IMR-90 (cell line): Measurements from ENCODE around the gene SMARCA2. TPM values are rescaled to one million over a fixed set of nuclear protein-coding genes. Genes with fewer than 3 reads are reported as not detected.

ENCODE experiments used
- ATAC-seq: fragments of 200-7000 bp; cut with Tn5 transposase; 2 replicates; pipeline ENCODE4 v1.9.1; 2020; ENCODE audit warnings: low read depth, mild to moderate bottlenecking, moderate library complexity
- BruUV-seq: library from RNA; stranded (reverse); fragments of 400-500 nt; replicated peaks from 2 replicates; lab custom pipeline; 2021; lab: Mats Ljungman, UMichigan
- CTCF ChIA-PET: fragments of 300-600 bp; formaldehyde crosslinking; extraction: SDS; loops from one replicate; lab custom pipeline; 2021; ENCODE audit warnings: antibody characterized with exemption; lab: Yijun Ruan, JAX
- POLR2A ChIA-PET: fragments of 300-600 bp; sonication (Branson Sonifier 250); formaldehyde crosslinking; loops from one replicate; lab custom pipeline; 2022; ENCODE audit warnings: antibody characterized with exemption; ENCODE audit not compliant: unreplicated experiment; lab: Charles Lee
- DNase-seq: peaks from one replicate; pipeline ENCODE4 v3.0.0; 2013
- H2AFZ ChIP-seq: replicated peaks from 2 replicates; pipeline ENCODE3; 2013; ENCODE audit warnings: low read length, mild to moderate bottlenecking; ENCODE audit not compliant: poor library complexity
- H2AK5ac ChIP-seq: 2 replicates; pipeline ENCODE4 v1.6.1; 2013; ENCODE audit warnings: low read depth, low read length, inconsistent platforms
- H2AK9ac ChIP-seq: replicated peaks from 2 replicates; pipeline ENCODE3; 2013; ENCODE audit warnings: mild to moderate bottlenecking, low read depth, low read length, moderate library complexity; ENCODE audit not compliant: poor library complexity
- H2BK120ac ChIP-seq: 2 replicates; pipeline ENCODE4 v1.6.1; 2013; ENCODE audit warnings: low read depth, low read length, inconsistent platforms
- H2BK15ac ChIP-seq: 3 replicates; pipeline ENCODE4 v1.6.1; 2013; ENCODE audit warnings: low read depth, low read length, inconsistent platforms
- H2BK20ac ChIP-seq: 2 replicates; pipeline ENCODE4 v1.6.1; 2013; ENCODE audit warnings: low read depth, mild to moderate bottlenecking, inconsistent platforms, low read length, moderate library complexity
- H2BK5ac ChIP-seq: 2 replicates; pipeline ENCODE4 v1.6.1; 2013; ENCODE audit warnings: mild to moderate bottlenecking, low read depth, low read length, inconsistent platforms; ENCODE audit not compliant: poor library complexity, severe bottlenecking
- H3K14ac ChIP-seq: replicated peaks from 2 replicates; pipeline ENCODE4 v1.6.1; 2013; ENCODE audit warnings: low read depth, low read length, inconsistent platforms
- H3K18ac ChIP-seq: 2 replicates; pipeline ENCODE4 v1.6.1; 2013; ENCODE audit warnings: low read depth, low read length, control low read depth
- H3K23ac ChIP-seq: 2 replicates; pipeline ENCODE4 v1.6.1; 2013; ENCODE audit warnings: low read depth, low read length, inconsistent platforms
- H3K27ac ChIP-seq: 2 replicates; pipeline ENCODE4 v1.5.1; 2013; ENCODE audit warnings: mild to moderate bottlenecking, control low read depth, low read length; ENCODE audit not compliant: insufficient read depth
- H3K27me3 ChIP-seq: 2 replicates; pipeline ENCODE4 v1.6.1; 2013; ENCODE audit warnings: low read length; ENCODE audit not compliant: control insufficient read depth, insufficient read depth
- H3K36me3 ChIP-seq: 2 replicates; pipeline ENCODE4 v1.6.1; 2013; ENCODE audit warnings: low read length, mixed read lengths; ENCODE audit not compliant: control insufficient read depth, insufficient read depth
- H3K4ac ChIP-seq: 2 replicates; pipeline ENCODE4 v1.6.1; 2013; ENCODE audit warnings: low read depth, low read length, inconsistent platforms
- H3K4me1 ChIP-seq: 2 replicates; pipeline ENCODE4 v1.6.1; 2013; ENCODE audit warnings: low read length, mixed read lengths; ENCODE audit not compliant: control insufficient read depth, insufficient read depth
- H3K4me2 ChIP-seq: 2 replicates; pipeline ENCODE4 v1.6.1; 2013; ENCODE audit warnings: low read depth, mild to moderate bottlenecking, control low read depth, low read length, moderate library complexity
- H3K4me3 ChIP-seq: 2 replicates; pipeline ENCODE4 v1.5.1; 2013; ENCODE audit warnings: low read depth, mild to moderate bottlenecking, control low read depth, low read length, moderate library complexity; ENCODE audit not compliant: insufficient read depth
- H3K56ac ChIP-seq: 2 replicates; pipeline ENCODE4 v1.6.1; 2013; ENCODE audit warnings: low read length, inconsistent platforms; ENCODE audit not compliant: insufficient read depth; ENCODE audit errors: extremely low read depth
- H3K79me1 ChIP-seq, 2 experiments: 2 replicates each; pipeline ENCODE4 v1.6.1; 2013; ENCODE audit warnings: low read length in 2 of 2, inconsistent platforms in 1 of 2, low read depth in 1 of 2
- H3K9ac ChIP-seq: 2 replicates; pipeline ENCODE4 v1.6.1; 2013; ENCODE audit warnings: low read depth, low read length, control low read depth
- H3K9me1 ChIP-seq: 2 replicates; pipeline ENCODE4 v1.6.1; 2013; ENCODE audit warnings: low read length, inconsistent platforms; ENCODE audit not compliant: insufficient read depth
- H3K9me3 ChIP-seq: 2 replicates; pipeline ENCODE4 v1.6.1; 2013; ENCODE audit warnings: low read length; ENCODE audit not compliant: control insufficient read depth, insufficient read depth
- H4K20me1 ChIP-seq: 2 replicates; pipeline ENCODE4 v1.6.1; 2013; ENCODE audit warnings: low read length, inconsistent platforms; ENCODE audit not compliant: insufficient read depth
- H4K5ac ChIP-seq: 2 replicates; pipeline ENCODE4 v1.6.1; 2013; ENCODE audit warnings: mild to moderate bottlenecking, low read depth, low read length, control low read depth
- H4K8ac ChIP-seq, 2 experiments: 2 replicates each; pipeline ENCODE4 v1.6.1; 2013; ENCODE audit warnings: low read depth in 2 of 2, low read length in 2 of 2, control low read depth in 1 of 2, inconsistent platforms in 1 of 2
- H4K91ac ChIP-seq: 2 replicates; pipeline ENCODE4 v1.6.1; 2013; ENCODE audit warnings: low read depth, low read length, inconsistent platforms; ENCODE audit not compliant: insufficient read depth
- CEBPB ChIP-seq: IDR thresholded peaks from 2 replicates; pipeline ENCODE4 v1.6.1; 2012; ENCODE audit warnings: low read depth, low read length, improper control_type of control experiment
- MAZ ChIP-seq: IDR thresholded peaks from 2 replicates; pipeline ENCODE4 v1.6.1; 2012; ENCODE audit warnings: low read depth, mild to moderate bottlenecking, low read length, improper control_type of control experiment, moderate library complexity, borderline replicate concordance
- WGBS, 2 experiments: methylation state at CpG; one replicate each; pipeline versions ENCODE4 v1.1.5 to v1.1.7; 2013; ENCODE audit warnings: missing lambda C conversion rate in 2 of 2; ENCODE audit not compliant: insufficient read length in 1 of 2; ENCODE audit errors: extremely low coverage in 2 of 2; 5-methylcytosine and 5-hydroxymethylcytosine counted together
- dilution Hi-C: fragments of 300-500 bp; cut with HindIII; formaldehyde crosslinking; loops from one replicate; pipeline ENCODE4 v1.14.3; 2018; ENCODE audit warnings: low sequenced_read_pairs; ENCODE audit not compliant: unreplicated experiment
- in situ Hi-C: fragments of 300-500 bp; cut with MboI; formaldehyde crosslinking; loops from 3 replicates; pipeline ENCODE4 v1.14.3; 2019; ENCODE audit warnings: low sequenced_read_pairs, inconsistent platforms, mixed read lengths
- intact Hi-C: fragments of 100-400 bp; cut with micrococcal nuclease; formaldehyde crosslinking; loops from 2 replicates; pipeline ENCODE4 v1.10.0; 2022
- polyA plus RNA-seq, 3 experiments: library from polyadenylated mRNA; depleted of rRNA; stranded (reverse); fragments of >200 nt; gene quantifications; 2 replicates each; pipeline ENCODE4 v1.2.3, GENCODE V29; 2012; ENCODE audit warnings: low replicate concordance in 1 of 3
- total RNA-seq: library from RNA; depleted of rRNA; stranded (reverse); fragments of >200 nt; gene quantifications from 2 replicates; pipeline ENCODE4 v1.2.3, GENCODE V29; 2012

Gene SMARCA2
- total and polyA plus RNA-seq, 2 of the 4 experiments (the other 2 are of a cell fraction): 25.3 to 26.7 TPM

DNA sequence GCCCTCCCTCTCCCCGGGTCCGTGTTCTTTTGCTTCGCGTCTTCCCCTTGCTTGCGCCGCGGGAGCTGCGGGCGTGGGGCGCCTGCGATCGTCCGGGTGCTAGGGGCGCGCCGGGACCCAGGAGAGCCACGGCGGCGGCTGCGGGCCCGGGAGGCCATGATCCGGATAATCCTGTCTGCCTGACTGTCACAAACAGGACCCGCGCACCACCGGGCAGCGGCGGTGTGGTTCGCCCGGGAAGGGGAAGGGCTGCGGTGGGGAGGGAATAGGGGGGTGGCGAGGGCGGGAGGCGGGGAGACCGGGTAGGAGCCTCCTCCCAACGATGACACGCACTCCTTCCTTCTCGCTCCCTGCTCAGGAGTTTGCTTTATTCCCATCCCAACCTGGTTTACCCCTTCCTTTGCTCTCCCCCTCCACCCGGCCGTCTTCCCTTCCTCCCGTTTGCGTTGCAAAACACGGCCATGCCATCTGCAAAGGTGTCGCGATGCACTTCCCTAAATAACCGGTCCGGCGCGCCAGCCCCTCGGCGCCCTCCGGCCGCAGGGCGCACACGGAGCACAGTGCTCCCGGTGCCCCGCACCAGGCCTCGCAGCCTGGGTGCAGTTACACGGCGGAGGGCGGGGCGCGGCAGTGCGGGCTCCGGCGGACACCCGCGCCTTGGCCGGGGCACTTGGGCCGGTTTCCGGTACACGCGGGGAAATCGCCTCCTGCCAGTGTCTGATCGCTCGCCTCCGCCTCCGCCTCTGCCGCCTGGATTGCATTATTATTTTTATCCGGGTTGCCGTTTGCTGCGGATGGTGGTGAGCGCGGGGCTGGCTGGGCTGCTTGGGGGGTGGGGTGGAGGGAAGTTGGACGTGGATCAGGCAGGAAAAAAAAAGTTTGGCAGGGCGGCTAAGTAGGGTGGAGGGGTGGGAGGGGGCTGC is 1.5 kb downstream of the SMARCA2 start:
- no peak overlapping the region; the same call in 2 of the 3 replicates for H2BK15ac ChIP-seq
- no peaks in the 10 kb centered on the region for H3K36me3 ChIP-seq
- peak overlapping the region; percentile 85 for H3K14ac ChIP-seq
- H3K9me1 ChIP-seq: no peaks in the 10 kb centered on the region
- H3K23ac ChIP-seq: peak overlapping the region; percentile 64
- POLR2A ChIA-PET: no interaction called here
- H3K79me1 ChIP-seq: peaks cover 15 to 21% of the 10 kb centered on the region in 2 experiments
- CTCF ChIA-PET: no interaction called here
- H3K27me3 ChIP-seq: no peaks in the 10 kb centered on the region
- H2BK120ac ChIP-seq: peak overlapping the region; percentile 53; the same call in 1 of the 2 replicates
- peak overlapping the region; percentile 72 for H3K27ac ChIP-seq
- peak overlapping the region; percentile 41 to 68; a peak in 2 of 4 replicates for H4K8ac ChIP-seq
- peak; percentile 31 for ATAC-seq
- peak overlapping the region; percentile 76 for H3K4me3 ChIP-seq
- peak overlapping the region; percentile 76 for H2BK5ac ChIP-seq
- H3K4ac ChIP-seq: peak overlapping the region; percentile 77
- peak overlapping the region; percentile 87 for H3K9ac ChIP-seq
- H3K56ac ChIP-seq: peak overlapping the region; percentile 38; the same call in 1 of the 2 replicates
- H2AK9ac ChIP-seq: peak overlapping the region; percentile 90
- H2AFZ ChIP-seq: peak overlapping the region; percentile 97
- H4K20me1 ChIP-seq: peaks cover 7% of the 10 kb centered on the region
- H3K4me1 ChIP-seq: peaks cover 2% of the 10 kb centered on the region
- no peaks in the 10 kb centered on the region for H3K9me3 ChIP-seq
- in situ Hi-C loops: no loop called here
- no peak overlapping the region for H2BK20ac ChIP-seq
- H3K4me2 ChIP-seq: peak overlapping the region; percentile 87
- intact Hi-C loops: loop anchor here (5.0 to 10.0 kb wide), 6 partner anchors 71 to 826 kb away; partner anchors contain the start of genes PUM3 and VLDLR
- H4K5ac ChIP-seq: no peak overlapping the region; the same call in 1 of the 2 replicates
- DNase-seq: peak; percentile 63
- BruUV-seq: no TSS peak
- peak overlapping the region; percentile 57; the same call in 1 of the 2 replicates for H4K91ac ChIP-seq
- H3K18ac ChIP-seq: peak overlapping the region; percentile 50; the same call in 1 of the 2 replicates
- TF ChIP-seq CEBPB: no peak
- peak; percentile 9; the same call in 1 of the 2 replicates for TF ChIP-seq MAZ
- dilution Hi-C loops: loop anchor here (25.0 kb wide), 1 partner anchor 96 kb away; no protein-coding TSS in a partner anchor
- 2% methylated on average over 22 of the region's 85 CpGs; no CpG with 5 or more reads in 1 of the 2 experiments for WGBS, 2 experiments
- 0 out of 2 replicates have a peak overlapping the region, but pooled peaks have one; percentile 2 for H2AK5ac ChIP-seq
